ENCODE data around the gene STARD10. TPM values are rescaled to one million over a fixed set of nuclear protein-coding genes. Genes with fewer than 3 reads are reported as not detected.

STARD10 gene
- total and polyA plus RNA-seq, 9 of the 15 experiments (the other 6 are each of a cell fraction or from before 2014, with no cell fraction given), result 0.15 to 52.9 (median 32.3) TPM

DNA sequence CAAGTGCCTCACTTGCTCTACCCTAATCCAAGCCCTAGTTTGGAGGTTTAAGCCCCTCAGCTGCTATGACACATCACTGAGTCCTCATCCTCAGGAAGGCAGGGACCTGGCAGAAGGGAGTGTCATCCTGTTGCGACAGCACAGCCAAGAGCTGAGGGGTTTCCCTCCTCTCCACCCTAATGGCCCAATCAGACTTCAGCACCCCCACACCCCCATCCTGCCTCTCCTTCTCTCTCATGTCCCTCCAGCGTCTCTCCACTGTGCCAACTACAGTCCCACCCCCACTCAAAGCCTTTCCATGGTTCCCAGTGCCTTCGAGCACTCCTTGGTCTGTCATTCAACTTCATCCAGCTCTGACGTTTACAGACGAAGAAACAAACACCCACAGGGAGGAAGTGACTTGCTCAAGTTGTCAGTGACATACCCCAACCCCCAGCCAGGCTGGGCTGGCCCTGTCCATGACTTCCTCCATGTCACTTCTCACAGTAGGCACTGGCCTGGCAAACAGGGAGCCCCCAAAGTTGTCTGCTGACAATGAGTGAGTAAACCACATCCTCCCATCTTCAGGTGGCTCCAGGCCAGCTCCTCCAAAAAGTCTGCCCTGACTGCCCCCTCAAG lies 57.3 kb downstream of the STARD10 start (continued):
- TF ChIP-seq, protein P1, sequence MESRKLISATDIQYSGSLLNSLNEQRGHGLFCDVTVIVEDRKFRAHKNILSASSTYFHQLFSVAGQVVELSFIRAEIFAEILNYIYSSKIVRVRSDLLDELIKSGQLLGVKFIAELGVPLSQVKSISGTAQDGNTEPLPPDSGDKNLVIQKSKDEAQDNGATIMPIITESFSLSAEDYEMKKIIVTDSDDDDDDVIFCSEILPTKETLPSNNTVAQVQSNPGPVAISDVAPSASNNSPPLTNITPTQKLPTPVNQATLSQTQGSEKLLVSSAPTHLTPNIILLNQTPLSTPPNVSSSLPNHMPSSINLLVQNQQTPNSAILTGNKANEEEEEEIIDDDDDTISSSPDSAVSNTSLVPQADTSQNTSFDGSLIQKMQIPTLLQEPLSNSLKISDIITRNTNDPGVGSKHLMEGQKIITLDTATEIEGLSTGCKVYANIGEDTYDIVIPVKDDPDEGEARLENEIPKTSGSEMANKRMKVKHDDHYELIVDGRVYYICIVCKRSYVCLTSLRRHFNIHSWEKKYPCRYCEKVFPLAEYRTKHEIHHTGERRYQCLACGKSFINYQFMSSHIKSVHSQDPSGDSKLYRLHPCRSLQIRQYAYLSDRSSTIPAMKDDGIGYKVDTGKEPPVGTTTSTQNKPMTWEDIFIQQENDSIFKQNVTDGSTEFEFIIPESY (CRISPR knock-in tag; IDR thresholded peaks at IDR 0.05), result no peak
- TF ChIP-seq RREB1 (CRISPR knock-in tag; IDR thresholded peaks at IDR 0.05) (no peak), L3MBTL2 (IDR thresholded peaks at IDR 0.05) (0 out of 2 replicates have a peak, but pooled peaks have one; percentile 10), EP400 (IDR thresholded peaks at IDR 0.05) (no peak), HDAC2 (IDR thresholded peaks at IDR 0.05) (0 out of 2 replicates have a peak, but pooled peaks have one; percentile 12), TEAD4 (IDR thresholded peaks at IDR 0.05; ENCODE audit: low read length) (no peak), TEAD4 (CRISPR knock-in tag; IDR thresholded peaks at IDR 0.05; ENCODE audit: borderline replicate concordance) (no peak), ZKSCAN3 (CRISPR knock-in tag; IDR thresholded peaks at IDR 0.05) (no peak), CTBP1 (IDR thresholded peaks at IDR 0.05; ENCODE audit: borderline replicate concordance) (peak; percentile 50), TARDBP (IDR thresholded peaks at IDR 0.05) (no peak), SMAD4 (CRISPR knock-in tag; conservative IDR thresholded peaks at IDR 0.05) (no peak), ATF1 (CRISPR knock-in tag; IDR thresholded peaks at IDR 0.05) (no peak), ATF1 (tag; IDR thresholded peaks at IDR 0.05) (peak; percentile 70), ELF4 (CRISPR knock-in tag; IDR thresholded peaks at IDR 0.05) (peak; percentile 55; the same call in 1 of the 2 replicates)
- TF ChIP-seq, protein P2, sequence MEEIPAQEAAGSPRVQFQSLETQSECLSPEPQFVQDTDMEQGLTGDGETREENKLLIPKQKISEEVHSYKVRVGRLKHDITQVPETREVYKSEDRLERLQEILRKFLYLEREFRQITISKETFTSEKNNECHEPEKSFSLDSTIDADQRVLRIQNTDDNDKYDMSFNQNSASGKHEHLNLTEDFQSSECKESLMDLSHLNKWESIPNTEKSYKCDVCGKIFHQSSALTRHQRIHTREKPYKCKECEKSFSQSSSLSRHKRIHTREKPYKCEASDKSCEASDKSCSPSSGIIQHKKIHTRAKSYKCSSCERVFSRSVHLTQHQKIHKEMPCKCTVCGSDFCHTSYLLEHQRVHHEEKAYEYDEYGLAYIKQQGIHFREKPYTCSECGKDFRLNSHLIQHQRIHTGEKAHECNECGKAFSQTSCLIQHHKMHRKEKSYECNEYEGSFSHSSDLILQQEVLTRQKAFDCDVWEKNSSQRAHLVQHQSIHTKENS (CRISPR knock-in tag; IDR thresholded peaks at IDR 0.05), result no peak
- TF ChIP-seq, protein P3, sequence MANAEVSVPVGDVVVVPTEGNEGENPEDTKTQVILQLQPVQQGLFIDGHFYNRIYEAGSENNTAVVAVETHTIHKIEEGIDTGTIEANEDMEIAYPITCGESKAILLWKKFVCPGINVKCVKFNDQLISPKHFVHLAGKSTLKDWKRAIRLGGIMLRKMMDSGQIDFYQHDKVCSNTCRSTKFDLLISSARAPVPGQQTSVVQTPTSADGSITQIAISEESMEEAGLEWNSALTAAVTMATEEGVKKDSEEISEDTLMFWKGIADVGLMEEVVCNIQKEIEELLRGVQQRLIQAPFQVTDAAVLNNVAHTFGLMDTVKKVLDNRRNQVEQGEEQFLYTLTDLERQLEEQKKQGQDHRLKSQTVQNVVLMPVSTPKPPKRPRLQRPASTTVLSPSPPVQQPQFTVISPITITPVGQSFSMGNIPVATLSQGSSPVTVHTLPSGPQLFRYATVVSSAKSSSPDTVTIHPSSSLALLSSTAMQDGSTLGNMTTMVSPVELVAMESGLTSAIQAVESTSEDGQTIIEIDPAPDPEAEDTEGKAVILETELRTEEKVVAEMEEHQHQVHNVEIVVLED (CRISPR knock-in tag; IDR thresholded peaks at IDR 0.05), result no peak

Measured in K562 (cell line).